Trophoblast cell (in vitro differentiated cells and primary cell): ENCODE results near the gene UBAC2.

Source experiments
- DNase-seq, 2 donors: peaks; one replicate each; pipeline ENCODE4 v3.0.0-alpha.2; 2016
- H2AFZ ChIP-seq: 2 replicates; pipeline ENCODE4 v1.6.1; 2013; ENCODE audit warnings: low read length, moderate library complexity, mild to moderate bottlenecking; ENCODE audit not compliant: insufficient read depth, poor library complexity
- H2AK5ac ChIP-seq: 2 replicates; pipeline ENCODE4 v1.6.1; 2013; ENCODE audit warnings: mild to moderate bottlenecking, low read length
- H2BK120ac ChIP-seq: 2 replicates; pipeline ENCODE4 v1.6.1; 2013; ENCODE audit warnings: low read length, mild to moderate bottlenecking, moderate library complexity; ENCODE audit not compliant: insufficient read depth, poor library complexity
- H2BK12ac ChIP-seq: 2 replicates; pipeline ENCODE4 v1.6.1; 2013; ENCODE audit warnings: mild to moderate bottlenecking, low read length, moderate library complexity
- H2BK5ac ChIP-seq: 2 replicates; pipeline ENCODE4 v1.6.1; 2013; ENCODE audit warnings: low read length, low read depth, moderate library complexity, mild to moderate bottlenecking; ENCODE audit not compliant: poor library complexity
- H3K14ac ChIP-seq: 2 replicates; pipeline ENCODE4 v1.6.1; 2013; ENCODE audit warnings: mild to moderate bottlenecking, low read length
- H3K18ac ChIP-seq: 2 replicates; pipeline ENCODE4 v1.6.1; 2013; ENCODE audit warnings: mild to moderate bottlenecking, low read length
- H3K23ac ChIP-seq: 2 replicates; pipeline ENCODE4 v1.6.1; 2013; ENCODE audit warnings: low read length
- H3K27ac ChIP-seq: 2 replicates; pipeline ENCODE4 v1.5.1; 2013; ENCODE audit warnings: low read depth, mild to moderate bottlenecking, inconsistent platforms, low read length, moderate library complexity
- H3K27me3 ChIP-seq: 2 replicates; pipeline ENCODE4 v1.6.1; 2013; ENCODE audit warnings: inconsistent platforms, mild to moderate bottlenecking, low read length, moderate library complexity; ENCODE audit not compliant: insufficient read depth
- H3K36me3 ChIP-seq, 2 experiments: 1 replicate in 1 of 2; 2 replicates in 1 of 2; pipeline ENCODE4 v1.6.1; 2013; ENCODE audit warnings: low read length in 2 of 2, mild to moderate bottlenecking in 2 of 2, moderate library complexity in 1 of 2; ENCODE audit not compliant: insufficient read depth in 2 of 2, control insufficient read depth in 1 of 2
- H3K4ac ChIP-seq: 2 replicates; pipeline ENCODE4 v1.6.1; 2013; ENCODE audit warnings: low read depth, mild to moderate bottlenecking, low read length, moderate library complexity
- H3K4me1 ChIP-seq, 2 experiments: 1 replicate in 1 of 2; 2 replicates in 1 of 2; pipeline ENCODE4 v1.6.1; 2013; ENCODE audit warnings: low read length in 2 of 2, mild to moderate bottlenecking in 2 of 2, moderate library complexity in 1 of 2; ENCODE audit not compliant: insufficient read depth in 2 of 2, control insufficient read depth in 1 of 2
- H3K4me2 ChIP-seq: 2 replicates; pipeline ENCODE4 v1.6.1; 2013; ENCODE audit warnings: inconsistent platforms, mild to moderate bottlenecking, low read length, moderate library complexity
- H3K4me3 ChIP-seq: 2 replicates; pipeline ENCODE4 v1.5.1; 2013; ENCODE audit warnings: mild to moderate bottlenecking, low read depth, low read length, inconsistent platforms
- H3K79me1 ChIP-seq: one replicate; pipeline ENCODE4 v1.6.1; 2013; ENCODE audit warnings: low read length
- H3K79me2 ChIP-seq: 2 replicates; pipeline ENCODE4 v1.6.1; 2013; ENCODE audit warnings: low read length, mild to moderate bottlenecking; ENCODE audit not compliant: control insufficient read depth, insufficient read depth, poor library complexity
- H3K9ac ChIP-seq: 2 replicates; pipeline ENCODE4 v1.6.1; 2013; ENCODE audit warnings: mild to moderate bottlenecking, low read length
- H3K9me3 ChIP-seq: 2 replicates; pipeline ENCODE4 v1.6.1; 2013; ENCODE audit warnings: low read depth, mild to moderate bottlenecking, control low read depth, inconsistent platforms, low read length; ENCODE audit not compliant: insufficient read depth
- H4K12ac ChIP-seq: 2 replicates; pipeline ENCODE4 v1.6.1; 2013; ENCODE audit warnings: low read depth, mild to moderate bottlenecking, low read length, moderate library complexity
- H4K8ac ChIP-seq: 2 replicates; pipeline ENCODE4 v1.6.1; 2013; ENCODE audit warnings: low read depth, mild to moderate bottlenecking, low read length, moderate library complexity
- H4K91ac ChIP-seq: one replicate; pipeline ENCODE4 v1.6.1; 2013; ENCODE audit warnings: low read depth, mild to moderate bottlenecking, low read length, moderate library complexity
- WGBS: extraction: QIAGEN DNeasy Blood & Tissue Kit; methylation state at CpG from one replicate; pipeline ENCODE4 v1.1.7; 2013; ENCODE audit warnings: missing lambda C conversion rate; ENCODE audit not compliant: insufficient read length, insufficient coverage; ENCODE audit errors: extremely low coverage; 5-methylcytosine and 5-hydroxymethylcytosine counted together

Gene UBAC2

DNA sequence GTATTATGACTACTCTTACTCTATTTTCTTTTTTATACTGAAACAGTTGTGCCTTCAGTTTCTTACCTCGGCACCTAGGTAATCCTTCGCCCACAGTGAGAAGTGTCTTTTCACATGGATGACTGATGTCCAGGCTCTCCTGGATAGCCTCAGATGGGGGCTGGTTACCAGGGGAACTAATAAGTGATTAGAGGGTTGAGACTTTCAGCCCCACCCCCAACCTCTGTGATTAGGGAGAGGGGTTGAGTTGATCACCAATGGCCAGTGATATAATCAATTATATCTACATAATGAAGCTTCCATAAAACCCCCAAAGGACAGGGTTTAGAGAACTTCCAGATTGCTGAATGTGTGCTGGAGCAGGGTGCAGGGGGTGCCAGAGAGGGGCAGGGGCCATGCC lies 149.5 kb downstream of the UBAC2 start:
- no peak for DNase-seq
- Histone ChIP-seq H3K14ac (no peak overlapping the region), H3K79me1 (no peaks in the 10 kb centered on the region), H2BK120ac (no peak overlapping the region), H3K4me1 (peaks cover 11 to 20% of the 10 kb centered on the region in 2 experiments), H2BK5ac (no peak overlapping the region), H3K4me2 (no peak overlapping the region), H2AK5ac (no peak overlapping the region), H3K36me3 (peaks cover 12 to 22% of the 10 kb centered on the region in 2 experiments), H2BK12ac (no peak overlapping the region), H3K4me3 (no peak overlapping the region), H4K8ac (no peak overlapping the region), H3K9me3 (peaks cover under 1% of the 10 kb centered on the region), H3K18ac (no peak overlapping the region), H3K23ac (no peak overlapping the region), H2AFZ (no peak overlapping the region), H3K27me3 (no peaks in the 10 kb centered on the region), H3K9ac (no peak overlapping the region), H3K4ac (no peak overlapping the region), H3K79me2 (no peaks in the 10 kb centered on the region), H4K91ac (no peak overlapping the region), H3K27ac (no peak overlapping the region), H4K12ac (no peak overlapping the region)
- no CpG with 5 or more reads among the region's 2 CpGs for WGBS

DNA sequence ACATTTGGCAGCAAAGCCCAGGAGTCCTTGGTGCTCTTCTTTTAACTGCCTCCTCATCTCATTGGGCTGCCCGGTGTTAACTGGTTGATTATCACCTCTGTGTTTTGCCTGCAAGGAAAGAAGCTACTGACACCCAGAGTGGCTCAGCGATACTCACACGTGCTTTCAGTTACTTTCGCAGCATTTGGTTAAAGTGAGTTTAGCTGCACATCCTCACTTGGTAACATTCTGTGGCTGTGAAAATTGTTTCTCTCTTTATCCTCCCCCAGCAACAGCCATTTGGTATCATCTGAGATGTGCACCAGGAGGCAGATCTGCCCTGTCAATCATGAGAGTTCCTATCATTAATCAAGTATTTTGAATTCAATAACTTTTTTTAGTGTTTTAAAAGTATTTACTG lies 151.1 kb downstream of the UBAC2 start:
- no peak overlapping the region for H3K27ac ChIP-seq
- no peak overlapping the region for H2BK120ac ChIP-seq
- DNase-seq: no peak
- WGBS: no CpG with 5 or more reads among the region's 4 CpGs
- H2BK12ac ChIP-seq: no peak overlapping the region
- H3K4me3 ChIP-seq: no peak overlapping the region
- H3K79me1 ChIP-seq: no peaks in the 10 kb centered on the region
- H3K36me3 ChIP-seq: peaks cover 7 to 22% of the 10 kb centered on the region in 2 experiments
- no peak overlapping the region for H3K23ac ChIP-seq
- no peak overlapping the region for H4K12ac ChIP-seq
- no peaks in the 10 kb centered on the region for H3K27me3 ChIP-seq
- H3K9me3 ChIP-seq: peaks cover 2% of the 10 kb centered on the region
- H3K79me2 ChIP-seq: no peaks in the 10 kb centered on the region
- H3K18ac ChIP-seq: no peak overlapping the region
- H2AFZ ChIP-seq: no peak overlapping the region
- H3K4ac ChIP-seq: no peak overlapping the region
- peaks cover 19 to 29% of the 10 kb centered on the region in 2 experiments for H3K4me1 ChIP-seq
- no peak overlapping the region for H2BK5ac ChIP-seq
- no peak overlapping the region for H3K9ac ChIP-seq
- H4K8ac ChIP-seq: no peak overlapping the region
- no peak overlapping the region for H2AK5ac ChIP-seq
- no peak overlapping the region for H3K14ac ChIP-seq
- no peak overlapping the region for H4K91ac ChIP-seq
- no peak overlapping the region for H3K4me2 ChIP-seq

DNA sequence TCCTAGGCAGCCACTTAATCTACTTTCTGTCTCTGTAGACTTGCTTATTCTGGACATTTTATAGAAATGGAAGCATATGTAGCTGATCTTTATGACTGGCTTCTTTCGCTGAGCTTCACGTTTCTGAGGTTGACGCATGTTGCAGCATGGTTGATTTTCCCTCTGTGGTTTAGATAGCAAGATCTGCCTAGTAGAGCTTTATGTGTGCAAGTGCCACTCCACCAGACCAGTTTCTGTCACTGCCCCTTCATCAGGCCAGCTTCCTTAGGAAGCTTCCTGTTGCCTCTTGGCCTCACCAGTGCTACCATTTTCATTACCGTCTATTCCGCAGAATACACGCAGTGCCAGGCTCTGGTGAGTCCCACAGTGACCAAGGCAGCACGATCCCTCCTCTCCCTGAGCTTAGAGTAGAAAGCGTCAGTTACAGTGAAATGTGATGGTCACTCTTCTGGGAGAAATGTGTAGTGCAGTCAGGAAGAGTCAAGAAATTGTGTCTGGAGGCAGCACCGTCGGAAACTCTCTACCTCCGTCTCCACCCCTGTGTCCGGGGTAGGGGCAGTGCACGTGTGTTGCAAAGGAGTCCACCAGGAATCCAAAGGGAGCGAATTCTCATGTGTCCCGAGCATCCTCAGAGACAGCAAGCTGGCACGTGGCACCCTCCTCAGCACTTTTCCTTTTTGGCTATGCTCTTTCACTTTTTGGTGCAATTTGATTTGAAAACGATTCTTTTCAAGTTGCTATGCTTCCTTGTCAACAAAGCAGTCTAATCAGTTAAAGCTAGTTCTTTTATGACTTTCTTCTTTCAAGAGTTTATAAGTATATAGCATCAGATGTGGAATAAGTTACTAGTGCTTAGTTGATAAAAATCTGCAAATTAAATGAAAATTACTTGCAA lies 151.9 kb downstream of the UBAC2 start:
- no peak overlapping the region for H3K4ac ChIP-seq
- no peak overlapping the region for H3K4me2 ChIP-seq
- no peaks in the 10 kb centered on the region for H3K79me2 ChIP-seq
- H3K4me1 ChIP-seq: peaks cover 19 to 29% of the 10 kb centered on the region in 2 experiments
- H2AK5ac ChIP-seq: no peak overlapping the region
- no peaks in the 10 kb centered on the region for H3K79me1 ChIP-seq
- H2BK5ac ChIP-seq: no peak overlapping the region
- no peak overlapping the region for H2BK12ac ChIP-seq
- no peaks in the 10 kb centered on the region for H3K27me3 ChIP-seq
- H4K91ac ChIP-seq: no peak overlapping the region
- peaks cover 2% of the 10 kb centered on the region for H3K9me3 ChIP-seq
- no peak overlapping the region for H3K14ac ChIP-seq
- DNase-seq: peak; percentile 8 to 44
- WGBS: no CpG with 5 or more reads among the region's 17 CpGs
- no peak overlapping the region for H4K12ac ChIP-seq
- no peak overlapping the region for H2AFZ ChIP-seq
- no peak overlapping the region for H3K4me3 ChIP-seq
- H3K9ac ChIP-seq: peak overlapping the region; percentile 17
- H3K23ac ChIP-seq: no peak overlapping the region
- no peak overlapping the region for H4K8ac ChIP-seq
- no peak overlapping the region for H3K27ac ChIP-seq
- H2BK120ac ChIP-seq: no peak overlapping the region
- no peak overlapping the region for H3K18ac ChIP-seq
- H3K36me3 ChIP-seq: peaks cover 3 to 22% of the 10 kb centered on the region in 2 experiments

DNA sequence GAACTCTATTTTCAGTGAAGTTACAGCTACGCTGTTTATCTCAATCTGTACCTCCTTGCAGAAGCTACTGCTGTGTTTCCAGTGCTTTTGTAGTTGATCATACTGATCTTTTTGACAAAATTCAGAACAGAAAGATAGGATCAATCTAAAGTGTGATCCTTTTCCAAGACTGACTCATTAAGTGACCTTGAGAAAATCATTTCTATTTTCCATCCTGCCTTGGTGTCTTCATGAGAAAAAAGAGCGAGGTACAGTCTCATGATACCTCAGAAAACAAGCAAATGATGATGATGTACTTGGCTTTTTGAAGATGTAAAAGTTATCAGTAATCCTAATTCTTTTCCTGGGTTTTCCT lies 152.6 kb downstream of the UBAC2 start:
- no peak overlapping the region for H3K9ac ChIP-seq
- no peaks in the 10 kb centered on the region for H3K79me2 ChIP-seq
- no peak overlapping the region for H2BK12ac ChIP-seq
- H3K18ac ChIP-seq: no peak overlapping the region
- no peak overlapping the region for H2AK5ac ChIP-seq
- H3K4ac ChIP-seq: no peak overlapping the region
- H3K14ac ChIP-seq: no peak overlapping the region
- peaks cover 3 to 21% of the 10 kb centered on the region in 2 experiments for H3K36me3 ChIP-seq
- no peak overlapping the region for H4K91ac ChIP-seq
- WGBS: no CpG with 5 or more reads among the region's 2 CpGs
- no peak overlapping the region for H2BK5ac ChIP-seq
- H3K4me2 ChIP-seq: no peak overlapping the region
- no peaks in the 10 kb centered on the region for H3K27me3 ChIP-seq
- DNase-seq: no peak
- H2AFZ ChIP-seq: no peak overlapping the region
- H2BK120ac ChIP-seq: no peak overlapping the region
- no peak overlapping the region for H4K8ac ChIP-seq
- H3K4me1 ChIP-seq: peaks cover 19 to 29% of the 10 kb centered on the region in 2 experiments
- H3K27ac ChIP-seq: no peak overlapping the region
- no peaks in the 10 kb centered on the region for H3K79me1 ChIP-seq
- H3K23ac ChIP-seq: no peak overlapping the region
- no peak overlapping the region for H4K12ac ChIP-seq
- peaks cover 2% of the 10 kb centered on the region for H3K9me3 ChIP-seq
- H3K4me3 ChIP-seq: no peak overlapping the region
